IPS-15b (cell line): Measurements from ENCODE around the gene EIF4E.
"Not testable (repeated sequence)": the region's sequence is repeated elsewhere in the genome, so short reads cannot be mapped to it uniquely, and the experiment has no call there.

Source experiments
- H3K27me3 ChIP-seq: one replicate; pipeline ENCODE4 v1.6.1; 2013; ENCODE audit warnings: low read length; ENCODE audit not compliant: control insufficient read depth, insufficient read depth
- H3K36me3 ChIP-seq: one replicate; pipeline ENCODE4 v1.6.1; 2013; ENCODE audit warnings: low read length; ENCODE audit not compliant: control insufficient read depth, insufficient read depth
- H3K4me1 ChIP-seq: one replicate; pipeline ENCODE4 v1.6.1; 2013; ENCODE audit warnings: mild to moderate bottlenecking, low read length; ENCODE audit not compliant: control insufficient read depth, insufficient read depth
- H3K4me3 ChIP-seq: one replicate; pipeline ENCODE4 v1.5.1; 2013; ENCODE audit warnings: low read depth, low read length
- H3K9ac ChIP-seq: one replicate; pipeline ENCODE4 v1.6.1; 2013; ENCODE audit warnings: low read depth, mild to moderate bottlenecking, low read length
- H3K9me3 ChIP-seq: one replicate; pipeline ENCODE4 v1.6.1; 2013; ENCODE audit warnings: mild to moderate bottlenecking, low read length; ENCODE audit not compliant: control insufficient read depth, insufficient read depth

The EIF4E gene

DNA sequence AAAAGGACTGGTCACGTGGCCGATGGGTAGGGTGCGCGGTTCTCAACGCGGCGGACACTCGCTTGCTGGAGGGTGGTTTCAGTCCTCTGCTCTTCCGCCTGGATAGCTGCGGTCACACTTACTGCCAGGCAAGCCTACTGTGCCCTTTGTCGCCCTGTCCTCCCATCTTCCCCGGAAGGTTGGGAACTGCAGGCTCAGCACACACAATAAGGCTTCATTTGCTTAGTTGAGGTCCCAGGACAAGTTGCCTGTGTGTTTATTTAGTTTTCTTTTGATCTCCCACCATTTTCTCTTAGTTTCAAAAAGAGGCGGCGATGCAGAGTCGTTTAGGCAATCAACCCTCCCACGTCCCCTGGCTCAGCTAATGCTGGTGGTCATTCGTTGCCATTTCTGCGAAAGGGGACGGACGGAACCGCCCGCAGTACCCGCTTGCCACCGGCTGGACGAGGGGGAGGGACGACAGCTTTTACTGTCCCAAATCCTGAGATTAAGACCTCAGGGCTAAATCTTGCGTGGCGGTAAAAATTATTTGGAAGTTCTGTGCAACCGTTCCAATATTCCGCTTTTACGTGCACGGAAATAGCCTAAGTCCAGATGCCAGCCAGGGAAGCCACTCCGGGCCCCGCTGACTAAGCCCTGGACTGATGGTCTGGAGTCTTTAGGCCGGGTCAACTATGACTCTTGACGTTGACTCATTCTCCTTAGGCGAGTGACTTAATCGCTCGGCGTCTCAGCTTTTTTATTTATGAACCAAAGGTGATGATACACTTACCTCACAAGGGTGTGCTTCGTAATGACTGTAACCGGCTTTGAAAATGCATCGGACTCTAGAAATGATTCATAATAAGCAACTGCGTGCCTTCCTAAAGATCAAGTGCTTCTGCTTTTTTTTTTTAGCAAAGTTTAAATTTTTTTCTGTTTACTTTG lies 671 bp upstream of the EIF4E start:
- Histone ChIP-seq H3K27me3 (no peaks in the 10 kb centered on the region), H3K36me3 (peaks cover 8% of the 10 kb centered on the region), H3K9ac (peak overlapping the region; percentile 96), H3K4me1 (no peaks in the 10 kb centered on the region), H3K9me3 (peaks cover 3% of the 10 kb centered on the region), H3K4me3 (peak overlapping the region; percentile 97)

DNA sequence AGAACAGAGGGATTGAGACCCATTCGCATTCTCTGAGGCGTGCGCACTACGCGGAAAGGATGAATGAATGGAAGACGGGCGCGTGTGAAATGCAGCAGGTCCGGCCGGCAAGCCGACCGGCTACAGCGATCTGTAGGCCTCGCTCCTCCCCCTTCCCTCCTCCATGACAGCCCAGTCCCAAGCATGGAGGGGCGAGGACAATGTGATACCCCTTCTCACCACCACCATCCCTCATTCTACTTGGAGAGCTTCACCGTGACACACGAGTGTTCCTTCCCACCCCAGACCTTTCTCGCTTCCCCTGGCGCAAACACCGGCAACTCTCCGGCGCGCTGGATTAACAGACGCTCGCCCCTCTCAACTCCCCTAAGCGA lies 815 bp downstream of the EIF4E start:
- Histone ChIP-seq H3K9ac (peak overlapping the region; percentile 91), H3K9me3 (peaks cover 3% of the 10 kb centered on the region)

DNA sequence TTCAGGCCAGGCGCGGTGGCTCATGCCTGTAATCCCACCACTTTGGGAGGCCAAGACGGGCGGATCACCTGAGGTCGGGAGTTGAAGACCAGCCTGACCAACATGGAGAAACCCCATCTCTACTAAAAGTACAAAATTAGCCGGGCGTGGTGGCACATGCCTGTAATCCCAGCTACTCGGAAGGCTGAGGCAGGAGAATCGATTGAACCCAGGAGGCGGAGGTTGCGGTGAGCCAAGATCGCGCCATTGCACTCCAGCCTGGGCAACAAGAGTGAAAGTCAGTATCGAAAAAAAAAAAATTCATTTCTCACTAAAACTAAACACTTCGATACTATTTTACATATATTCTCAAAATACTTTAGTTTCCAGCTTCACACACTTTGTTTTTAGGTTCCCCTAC lies 2.7 kb downstream of the EIF4E start:
- H3K4me1 ChIP-seq, H3K9ac ChIP-seq, H3K9me3 ChIP-seq, H3K4me3 ChIP-seq, H3K27me3 ChIP-seq, H3K36me3 ChIP-seq: not testable (repeated sequence)

More for the DNA sequence above, 815 bp downstream of the EIF4E start:
- H3K36me3 ChIP-seq: peaks cover 8% of the 10 kb centered on the region
- H3K27me3 ChIP-seq: no peaks in the 10 kb centered on the region
- peak overlapping the region; percentile 97 for H3K4me3 ChIP-seq
- H3K4me1 ChIP-seq: no peaks in the 10 kb centered on the region

DNA sequence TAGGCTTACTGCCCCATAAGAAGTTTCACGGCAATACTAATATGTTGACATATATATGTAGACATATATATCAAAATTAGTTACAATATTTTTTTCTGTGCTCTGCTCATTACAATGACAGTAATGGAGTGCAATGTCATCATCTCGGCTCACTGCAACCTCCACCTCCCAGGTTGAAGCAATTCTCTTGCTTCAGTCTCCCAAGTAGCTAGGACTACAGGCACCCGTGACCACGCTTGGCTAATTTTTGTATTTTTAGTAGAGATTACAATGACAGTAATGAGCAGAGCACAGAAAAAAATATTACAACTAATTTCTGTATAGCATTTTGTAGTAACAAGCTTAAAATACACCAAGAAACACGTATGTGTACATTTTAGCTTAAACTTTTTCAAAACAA lies 7.6 kb downstream of the EIF4E start:
- no peaks in the 10 kb centered on the region for H3K27me3 ChIP-seq
- no peak overlapping the region for H3K4me3 ChIP-seq
- H3K9me3 ChIP-seq: no peaks in the 10 kb centered on the region
- no peaks in the 10 kb centered on the region for H3K36me3 ChIP-seq
- no peak overlapping the region for H3K9ac ChIP-seq
- no peaks in the 10 kb centered on the region for H3K4me1 ChIP-seq

DNA sequence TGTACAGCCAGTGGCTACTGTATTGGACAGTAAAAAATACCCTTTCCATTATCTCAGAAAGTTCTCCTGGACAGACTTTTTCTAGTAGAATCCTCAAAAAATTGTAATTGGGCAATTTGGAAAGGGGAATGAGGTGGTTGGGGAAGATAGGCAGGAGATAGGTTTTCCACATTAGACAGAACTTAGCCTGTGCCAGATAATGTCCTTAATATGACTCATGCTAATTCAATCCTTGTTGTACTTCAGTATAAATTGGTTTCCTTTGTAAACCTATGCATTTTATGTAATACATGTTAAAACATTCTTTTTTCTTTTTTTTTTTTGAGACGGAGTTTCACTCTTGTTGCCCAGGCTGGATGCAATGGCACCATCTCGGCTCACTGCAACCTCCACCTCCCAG lies 8.9 kb downstream of the EIF4E start:
- no peaks in the 10 kb centered on the region for H3K36me3 ChIP-seq
- H3K4me3 ChIP-seq: no peak overlapping the region

DNA sequence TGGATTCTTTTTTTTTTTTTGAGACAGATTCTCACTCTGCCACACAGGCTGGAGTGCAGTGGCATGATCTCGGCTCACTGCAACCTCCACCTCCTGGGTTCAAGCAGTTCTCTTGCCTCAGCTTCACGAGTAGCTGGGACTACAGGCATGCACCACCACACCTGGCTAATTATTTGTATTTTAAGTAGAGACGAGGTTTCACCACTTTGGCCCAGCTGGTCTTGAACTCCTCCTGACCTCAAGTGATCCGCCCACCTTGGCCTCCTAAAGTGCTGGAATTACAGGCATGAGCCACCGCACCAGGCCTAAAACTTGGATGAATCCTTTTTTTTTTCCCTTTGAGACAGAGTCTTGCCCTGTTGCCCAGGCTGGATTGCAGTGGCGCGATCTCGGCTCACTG lies 18.2 kb downstream of the EIF4E start:
- not testable (repeated sequence) for H3K9me3 ChIP-seq, H3K9ac ChIP-seq, H3K27me3 ChIP-seq, H3K4me3 ChIP-seq, H3K36me3 ChIP-seq
- peaks cover 13% of the 10 kb centered on the region for H3K4me1 ChIP-seq

More for the DNA sequence above, 8.9 kb downstream of the EIF4E start:
- Histone ChIP-seq H3K27me3 (no peaks in the 10 kb centered on the region), H3K4me1 (no peaks in the 10 kb centered on the region), H3K9ac (no peak overlapping the region), H3K9me3 (no peaks in the 10 kb centered on the region)

DNA sequence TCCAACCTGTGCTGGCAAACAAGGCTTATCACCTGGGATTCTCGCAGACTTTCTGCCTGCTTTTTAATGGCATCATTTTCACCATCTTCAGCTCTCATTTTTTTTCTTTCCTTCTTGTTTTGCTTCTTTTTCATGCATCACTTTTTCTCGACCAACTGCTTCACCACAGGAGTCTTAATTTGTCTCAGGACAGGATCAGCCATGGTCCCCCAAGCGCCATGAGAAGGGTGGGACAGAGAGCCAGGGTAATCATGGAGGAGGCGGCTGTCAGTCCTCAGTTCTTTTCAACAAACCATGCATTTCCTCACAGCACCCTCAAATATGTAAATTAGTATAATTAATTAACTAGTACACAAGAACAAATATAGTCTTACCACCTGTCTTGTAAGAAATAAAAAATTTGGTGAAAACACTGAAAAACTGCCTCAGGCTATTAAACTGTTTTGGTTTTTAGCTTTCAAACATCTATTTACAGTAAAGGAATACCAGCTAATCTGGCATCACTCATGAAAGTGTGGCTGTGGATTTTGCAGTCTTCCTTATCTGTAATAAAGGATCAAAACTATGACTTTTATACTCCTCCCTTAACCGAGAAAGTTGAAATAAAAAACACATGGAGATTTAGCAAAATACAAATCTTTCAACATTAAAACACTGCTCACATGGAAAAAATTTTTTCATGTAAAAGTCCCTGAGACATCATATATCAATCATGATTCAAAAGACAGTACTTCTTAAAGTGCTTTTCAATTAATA lies 19.1 kb downstream of the EIF4E start:
- no peaks in the 10 kb centered on the region for H3K9me3 ChIP-seq
- H3K9ac ChIP-seq: no peak overlapping the region
- H3K27me3 ChIP-seq: no peaks in the 10 kb centered on the region
- no peak overlapping the region for H3K4me3 ChIP-seq
- no peaks in the 10 kb centered on the region for H3K36me3 ChIP-seq
- H3K4me1 ChIP-seq: peaks cover 13% of the 10 kb centered on the region

DNA sequence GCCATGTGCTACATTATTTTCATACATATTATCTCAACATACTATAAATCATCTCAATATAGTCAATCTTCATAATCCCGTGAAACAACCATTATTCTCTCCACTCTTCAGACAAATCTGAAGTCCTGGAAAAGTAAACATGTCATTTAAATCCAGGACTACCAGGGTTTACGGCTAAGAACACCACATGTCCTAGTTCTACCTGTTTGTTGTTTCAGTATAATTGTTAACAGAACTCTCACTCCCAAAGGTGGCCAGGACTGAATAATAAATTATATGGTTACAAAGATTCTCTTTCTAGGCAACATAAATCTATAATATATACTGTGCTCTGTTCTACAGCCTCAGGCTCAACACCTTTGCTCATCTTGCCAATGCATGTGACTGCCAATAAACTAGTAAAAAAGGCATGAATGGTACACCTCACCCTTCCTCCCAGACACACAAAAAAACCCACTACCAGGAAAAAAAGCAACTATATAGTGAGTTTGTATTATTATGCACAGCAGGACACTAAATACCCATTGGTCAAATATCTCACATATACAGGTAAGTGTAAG lies 20.1 kb downstream of the EIF4E start:
- Histone ChIP-seq H3K27me3 (no peaks in the 10 kb centered on the region), H3K36me3 (no peaks in the 10 kb centered on the region), H3K9me3 (no peaks in the 10 kb centered on the region), H3K4me1 (peaks cover 13% of the 10 kb centered on the region), H3K4me3 (no peak overlapping the region), H3K9ac (no peak overlapping the region)

DNA sequence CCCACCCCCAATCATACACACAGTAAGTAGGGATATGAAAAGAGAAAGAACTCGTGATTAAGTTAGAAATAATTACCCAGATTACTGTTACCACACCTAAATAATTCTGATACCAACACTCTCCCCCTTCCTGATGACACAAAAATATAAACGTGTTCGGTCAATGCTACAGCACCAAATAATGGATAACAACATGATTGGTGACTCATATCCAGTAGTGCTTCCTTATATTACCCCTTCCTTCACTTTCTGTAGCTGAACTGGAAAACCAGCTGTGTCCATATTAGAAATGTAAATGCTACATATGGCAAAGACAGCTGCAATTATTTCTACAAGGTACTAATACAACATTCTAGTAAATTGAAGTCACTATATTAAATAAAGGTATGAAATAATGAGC lies 20.8 kb downstream of the EIF4E start:
- H3K4me1 ChIP-seq: peaks cover 13% of the 10 kb centered on the region
- H3K9me3 ChIP-seq: no peaks in the 10 kb centered on the region
- H3K27me3 ChIP-seq: no peaks in the 10 kb centered on the region
- no peak overlapping the region for H3K9ac ChIP-seq
- H3K4me3 ChIP-seq: no peak overlapping the region
- H3K36me3 ChIP-seq: no peaks in the 10 kb centered on the region

DNA sequence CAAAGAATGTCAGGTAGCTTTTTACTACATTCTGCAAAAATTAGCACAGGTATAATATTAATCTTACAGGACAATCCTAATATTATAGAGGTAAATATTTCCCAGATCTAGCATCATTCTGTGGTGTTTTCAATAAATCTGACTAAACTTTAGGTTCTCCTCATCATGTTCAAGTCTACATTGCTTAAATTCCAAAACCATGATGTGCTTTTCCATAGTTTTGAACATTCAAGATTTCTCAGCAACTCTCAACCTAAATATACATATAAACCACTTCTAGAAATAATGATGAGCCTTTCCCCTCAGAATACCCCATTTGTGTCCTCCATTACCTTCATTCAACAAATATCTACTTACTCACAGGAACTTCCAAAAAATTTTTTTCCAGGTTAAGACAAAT lies 23.1 kb downstream of the EIF4E start:
- Histone ChIP-seq H3K9me3 (no peaks in the 10 kb centered on the region), H3K36me3 (no peaks in the 10 kb centered on the region), H3K4me1 (peaks cover 13% of the 10 kb centered on the region)

DNA sequence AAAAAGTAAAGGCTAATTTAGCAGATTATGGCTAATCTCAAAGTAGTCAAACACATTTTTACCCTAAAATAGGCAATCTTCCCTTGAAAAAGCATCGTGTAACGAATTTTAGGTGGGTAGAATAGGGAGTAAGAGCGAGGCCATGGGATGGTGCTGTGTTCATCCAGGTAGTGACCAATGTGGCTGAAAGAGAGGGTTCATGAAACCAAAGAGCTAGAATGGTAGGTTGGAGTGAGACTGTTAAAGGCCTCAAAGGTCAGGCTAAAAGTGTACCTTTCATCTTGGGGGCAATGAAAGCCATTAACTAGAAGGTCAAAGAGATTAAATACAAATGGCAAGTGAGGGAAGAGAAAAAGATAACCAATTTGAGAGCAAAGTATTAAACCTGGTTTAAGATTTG lies 23.6 kb downstream of the EIF4E start:
- Histone ChIP-seq H3K4me3 (no peak overlapping the region), H3K4me1 (peaks cover 13% of the 10 kb centered on the region), H3K27me3 (no peaks in the 10 kb centered on the region), H3K9me3 (no peaks in the 10 kb centered on the region), H3K9ac (no peak overlapping the region), H3K36me3 (no peaks in the 10 kb centered on the region)

More for the DNA sequence above, 23.1 kb downstream of the EIF4E start:
- Histone ChIP-seq H3K4me3 (no peak overlapping the region), H3K27me3 (no peaks in the 10 kb centered on the region), H3K9ac (no peak overlapping the region)
